HK-2 (cell line): ENCODE measurements around the gene TROAP.
"Not testable (repeated sequence)": the region's sequence is repeated elsewhere in the genome, so short reads cannot be mapped to it uniquely, and the experiment has no call there.

Experiments used
- DNase-seq: peaks from one replicate; pipeline ENCODE4 v3.0.0-alpha.2; 2018; ENCODE audit not compliant: unreplicated experiment

TROAP gene

DNA sequence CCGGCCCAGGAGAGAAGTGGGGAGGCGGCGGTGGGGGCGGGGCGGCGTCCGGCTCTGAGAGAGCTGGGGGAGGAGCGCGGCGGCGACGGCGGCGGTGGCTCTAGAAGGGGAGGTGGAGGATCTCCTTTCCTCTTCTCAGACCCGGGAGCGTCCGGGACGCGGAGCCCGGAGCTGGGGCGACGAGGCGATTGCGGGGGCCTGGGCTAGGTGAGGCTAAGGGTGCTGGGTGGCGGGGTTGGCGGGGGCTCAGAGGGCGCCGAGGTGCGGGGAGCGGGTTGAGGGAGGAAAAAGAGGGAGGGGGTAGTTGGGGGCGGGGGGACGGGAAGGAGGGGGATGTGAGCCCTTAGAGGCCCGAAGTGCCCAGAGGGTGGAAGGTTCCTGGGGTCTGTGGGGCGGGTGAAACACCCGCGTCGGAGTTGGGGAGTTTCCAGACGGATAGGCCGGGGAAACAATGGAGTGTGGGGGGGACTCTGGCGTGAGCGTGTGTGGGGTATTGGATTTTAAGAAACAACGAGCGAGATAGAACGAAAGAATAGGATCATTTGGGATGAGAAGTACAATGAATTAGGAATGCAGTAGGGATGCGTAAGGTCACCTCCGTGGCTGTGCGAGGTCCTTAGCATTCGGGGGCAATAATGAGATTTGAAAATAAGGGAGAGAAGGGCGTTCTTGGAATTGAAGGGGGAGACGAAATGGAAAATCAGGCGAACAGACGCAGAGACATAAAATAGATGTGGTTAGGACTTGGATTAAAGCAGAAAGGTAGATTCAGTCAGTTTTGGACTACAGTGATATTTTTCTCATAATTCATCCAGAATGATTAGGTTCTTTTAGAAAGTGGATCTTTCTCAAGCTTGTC is 44.6 kb downstream of the TROAP start, which contains the start of gene SPATS2:
Gene SPATS2 (plus strand): TSS at position 82 of the 859 bp plus-strand sequence. CDS start 93,551 bp downstream, outside the sequence.
- no peak for DNase-seq

GRCh38 chr12:49368240-49368600 is 45.2 kb downstream of the TROAP start:
- DNase-seq: no peak

- DNase-seq: no peak
Observed at GRCh38 chr12:49369411-49370145, 46.5 kb downstream of the TROAP start.

- DNase-seq: no peak
Observed at GRCh38 chr12:49370539-49370938, 47.5 kb downstream of the TROAP start.

- no peak for DNase-seq
Observed at GRCh38 chr12:49375406-49375805, 52.4 kb downstream of the TROAP start.

DNA sequence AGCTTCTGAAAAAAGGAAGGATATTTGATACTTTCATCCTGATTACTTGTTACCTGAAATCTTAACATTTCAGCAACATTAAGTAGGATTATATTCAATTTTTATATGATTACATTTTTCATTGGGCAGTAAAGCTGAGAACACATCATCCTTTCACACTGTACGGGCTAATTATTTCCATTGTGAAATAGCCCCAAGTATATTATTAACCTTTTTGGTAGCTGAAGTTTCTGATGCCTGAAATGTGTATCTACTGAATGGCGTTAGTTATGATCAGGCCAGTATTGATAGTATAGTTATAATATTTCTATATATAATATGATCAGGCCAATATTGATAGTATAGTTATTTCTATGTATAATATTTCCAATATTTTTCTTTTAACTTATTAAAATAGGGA is 54.3 kb downstream of the TROAP start:
- no peak for DNase-seq

DNA sequence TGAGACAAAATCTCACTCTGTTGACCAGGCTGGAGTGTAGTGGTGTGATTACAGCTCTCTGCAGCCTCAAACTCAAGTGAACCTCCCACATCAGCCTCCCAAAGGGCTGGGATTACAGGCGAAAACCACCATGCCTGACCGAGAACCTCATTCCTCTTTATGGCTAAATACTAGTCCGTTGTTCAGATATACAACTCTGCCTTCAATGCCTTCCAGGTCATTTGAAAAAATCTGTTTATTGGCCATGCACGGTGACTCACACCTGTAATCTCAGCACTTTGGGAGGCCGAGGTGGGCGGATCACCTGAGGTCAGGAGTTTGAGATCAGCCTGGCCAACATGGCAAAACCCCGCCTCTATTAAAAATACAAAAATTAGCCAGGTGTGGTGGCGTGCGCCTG is 57.1 kb downstream of the TROAP start:
- not testable (repeated sequence) for DNase-seq
